IPS-NIHi7 (cell line): ENCODE results near the gene ZYX.
"Not testable (repeated sequence)": the region's sequence is repeated elsewhere in the genome, so short reads cannot be mapped to it uniquely, and the experiment has no call there.

Source experiments
- DNase-seq: peaks from one replicate; pipeline ENCODE4 v3.0.0; 2012; ENCODE audit warnings: mixed read lengths; ENCODE audit errors: extremely low spot score

Gene ZYX

DNA sequence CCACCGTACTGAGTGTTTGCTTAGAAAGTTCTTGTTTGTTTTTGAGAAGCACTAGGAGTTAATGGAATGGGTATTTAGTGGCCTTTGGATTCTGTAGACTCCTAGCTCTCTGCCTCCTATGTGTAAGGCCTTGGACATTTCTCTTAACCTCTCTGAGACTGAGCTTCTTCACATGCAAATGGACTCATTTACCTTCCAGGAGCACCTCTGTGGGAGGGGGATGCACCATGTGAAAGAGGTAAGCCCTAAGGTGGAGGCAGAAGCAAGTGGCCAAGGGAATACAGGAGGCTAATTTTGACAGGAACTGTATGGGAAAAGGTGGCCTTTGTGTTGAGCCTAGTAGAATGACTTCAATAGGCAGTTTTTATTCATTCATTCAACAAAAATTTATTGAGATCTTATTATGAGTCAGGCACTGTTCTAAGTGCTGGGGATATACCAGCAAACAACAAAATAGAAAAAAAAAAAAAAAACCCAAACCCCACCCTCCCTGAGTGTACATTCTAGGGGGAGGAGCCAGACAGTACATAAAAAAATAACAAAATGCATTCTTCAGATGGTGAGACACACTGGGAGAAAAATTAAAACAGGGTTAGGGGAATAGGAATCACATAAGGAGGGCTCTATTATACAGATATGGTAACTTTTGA is 36.7 kb downstream of the ZYX start:
- DNase-seq: no peak

DNA sequence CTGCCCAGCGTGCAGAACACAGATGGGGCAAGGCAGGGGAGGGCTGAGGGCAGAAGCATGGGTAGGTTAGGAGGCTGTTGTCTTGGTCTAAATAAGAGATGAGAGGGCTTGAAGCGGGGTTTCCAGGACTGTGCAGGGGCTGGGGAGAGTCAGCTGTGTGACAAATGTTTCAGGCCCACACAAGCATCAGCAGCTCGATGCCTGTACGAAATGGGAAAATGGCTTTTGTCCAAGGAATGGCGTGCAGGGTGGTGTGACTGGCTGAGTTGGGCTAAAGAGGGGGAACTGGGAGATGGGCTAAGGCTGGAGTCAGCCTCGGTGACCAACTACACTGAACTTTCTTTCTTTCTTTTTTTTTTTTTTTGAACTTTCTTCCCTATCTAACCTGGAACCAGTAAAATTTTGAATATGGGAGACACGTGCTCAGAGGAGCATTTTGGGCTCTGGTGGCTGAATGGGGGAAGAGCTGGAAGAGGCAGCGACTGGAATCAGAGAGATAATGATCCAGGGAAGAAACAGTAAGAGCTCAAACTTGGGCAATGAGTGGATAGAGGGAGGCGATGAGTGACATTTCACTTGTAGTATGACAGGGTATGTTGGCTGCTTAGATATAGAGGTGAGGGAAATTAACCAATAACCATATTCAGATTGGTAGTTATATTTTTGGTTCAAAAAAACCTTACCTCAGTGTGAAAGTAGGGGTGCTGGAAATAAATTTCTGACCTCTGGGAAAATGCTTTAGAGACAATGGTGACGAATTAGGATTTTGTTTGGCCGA is 37.7 kb downstream of the ZYX start:
- DNase-seq: no peak

DNA sequence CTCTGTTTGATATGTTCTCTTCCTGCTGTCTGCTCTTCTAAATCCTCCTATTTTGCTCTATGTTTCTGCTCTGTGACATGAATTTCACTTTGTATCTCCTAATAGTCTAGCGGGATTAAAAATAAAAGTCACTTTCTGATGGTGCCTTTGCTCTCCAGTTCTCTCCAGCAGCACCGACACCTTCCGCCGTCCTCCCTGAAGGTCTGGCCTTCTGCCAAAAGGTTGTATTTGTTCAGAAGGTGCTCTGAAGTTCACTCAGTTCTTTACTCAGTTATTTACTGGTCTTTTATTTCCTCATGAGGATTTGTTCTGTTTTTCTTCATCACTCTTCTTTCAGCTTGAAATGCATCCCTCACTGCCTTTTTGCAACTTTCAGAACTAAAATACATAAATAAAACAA is 38.7 kb downstream of the ZYX start:
- no peak for DNase-seq

DNA sequence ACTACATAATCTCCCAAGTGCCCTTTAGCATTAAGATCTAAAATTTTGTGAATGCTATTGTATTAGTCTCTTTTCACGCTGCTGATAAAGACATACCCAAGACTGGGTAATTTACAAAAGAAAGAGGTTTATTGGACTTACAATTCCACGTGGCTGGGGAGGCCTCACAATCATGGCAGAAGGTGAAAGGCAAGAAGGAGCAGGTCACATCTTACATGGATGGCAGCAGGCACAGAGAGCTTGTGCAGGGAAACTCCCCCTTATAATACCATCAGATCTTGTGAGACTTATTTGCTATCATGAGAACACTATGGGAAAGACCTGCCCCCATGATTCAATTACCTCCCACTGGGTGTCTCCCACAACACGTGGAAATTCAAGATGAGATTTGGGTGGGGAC is 39.5 kb downstream of the ZYX start:
- DNase-seq: not testable (repeated sequence)

DNA sequence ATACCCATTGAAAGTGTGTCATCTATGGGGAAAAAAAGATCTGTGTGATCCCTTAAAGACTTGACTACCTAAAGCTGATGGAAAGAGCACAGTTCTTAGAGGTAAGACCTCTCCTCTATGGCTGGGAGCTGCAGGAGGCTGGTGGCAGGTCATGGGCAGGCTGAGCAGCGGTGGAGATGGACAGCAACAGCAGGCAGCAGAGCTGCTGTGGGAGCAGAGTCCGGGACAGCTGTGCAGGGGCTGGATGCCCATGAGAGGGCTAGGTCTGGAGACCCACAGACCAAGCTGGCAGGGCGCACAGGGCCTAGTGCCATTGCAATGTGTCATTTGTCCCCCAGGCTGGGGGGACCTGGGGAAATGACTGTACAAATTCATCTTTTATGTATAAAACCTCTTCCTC is 40.9 kb downstream of the ZYX start:
- DNase-seq: no peak

DNA sequence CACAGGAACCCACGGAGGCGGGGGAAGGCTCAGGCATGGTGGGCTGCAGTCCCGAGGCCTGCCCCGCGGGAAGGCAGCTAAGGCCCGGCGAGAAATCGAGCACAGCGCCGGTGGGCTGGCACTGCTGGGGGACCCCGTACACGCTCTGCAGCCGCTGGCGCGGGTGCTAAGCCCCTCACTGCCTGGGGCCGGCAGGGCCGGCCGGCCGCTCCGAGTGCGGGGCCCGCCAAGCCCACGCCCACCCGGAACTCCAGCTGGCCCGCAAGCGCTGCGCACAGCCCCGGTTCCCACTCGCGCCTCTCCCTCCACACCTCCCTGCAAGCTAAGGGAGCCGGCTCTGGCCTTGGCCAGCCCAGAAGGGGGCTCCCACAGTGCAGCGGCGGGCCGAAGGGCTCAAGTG is 43.3 kb downstream of the ZYX start:
- not testable (repeated sequence) for DNase-seq

DNA sequence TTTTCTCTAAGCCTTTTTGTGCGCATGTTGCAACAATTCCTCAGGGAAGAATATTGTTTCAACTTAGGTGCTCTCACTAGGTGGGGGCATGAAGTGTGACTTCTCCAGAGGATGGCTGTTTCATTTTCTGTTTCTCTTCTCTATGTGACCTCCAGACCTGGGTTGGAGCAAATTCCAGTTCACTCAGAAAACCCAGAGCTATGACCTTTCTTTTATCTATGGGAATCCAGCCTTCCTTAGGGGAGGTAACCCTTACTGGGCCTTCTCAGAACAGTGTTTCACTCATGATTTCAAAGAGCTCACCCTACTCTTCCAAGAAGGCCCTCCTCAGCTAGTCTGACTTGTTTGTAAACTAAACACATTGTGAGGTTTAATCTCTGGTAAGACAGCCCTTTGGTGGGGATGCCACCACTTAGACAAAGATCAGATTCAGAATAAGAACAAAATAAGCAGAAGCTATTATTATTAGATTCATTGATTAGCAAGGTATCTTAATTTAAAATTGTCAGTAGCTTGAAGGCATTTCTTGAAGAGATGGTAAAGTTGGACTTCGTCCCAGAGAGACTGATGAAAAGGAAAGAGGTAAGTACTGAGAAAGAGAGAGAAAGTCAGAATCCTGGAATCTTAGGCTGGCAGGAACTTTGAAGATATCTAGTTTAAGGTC is 45.5 kb downstream of the ZYX start:
- DNase-seq: no peak

DNA sequence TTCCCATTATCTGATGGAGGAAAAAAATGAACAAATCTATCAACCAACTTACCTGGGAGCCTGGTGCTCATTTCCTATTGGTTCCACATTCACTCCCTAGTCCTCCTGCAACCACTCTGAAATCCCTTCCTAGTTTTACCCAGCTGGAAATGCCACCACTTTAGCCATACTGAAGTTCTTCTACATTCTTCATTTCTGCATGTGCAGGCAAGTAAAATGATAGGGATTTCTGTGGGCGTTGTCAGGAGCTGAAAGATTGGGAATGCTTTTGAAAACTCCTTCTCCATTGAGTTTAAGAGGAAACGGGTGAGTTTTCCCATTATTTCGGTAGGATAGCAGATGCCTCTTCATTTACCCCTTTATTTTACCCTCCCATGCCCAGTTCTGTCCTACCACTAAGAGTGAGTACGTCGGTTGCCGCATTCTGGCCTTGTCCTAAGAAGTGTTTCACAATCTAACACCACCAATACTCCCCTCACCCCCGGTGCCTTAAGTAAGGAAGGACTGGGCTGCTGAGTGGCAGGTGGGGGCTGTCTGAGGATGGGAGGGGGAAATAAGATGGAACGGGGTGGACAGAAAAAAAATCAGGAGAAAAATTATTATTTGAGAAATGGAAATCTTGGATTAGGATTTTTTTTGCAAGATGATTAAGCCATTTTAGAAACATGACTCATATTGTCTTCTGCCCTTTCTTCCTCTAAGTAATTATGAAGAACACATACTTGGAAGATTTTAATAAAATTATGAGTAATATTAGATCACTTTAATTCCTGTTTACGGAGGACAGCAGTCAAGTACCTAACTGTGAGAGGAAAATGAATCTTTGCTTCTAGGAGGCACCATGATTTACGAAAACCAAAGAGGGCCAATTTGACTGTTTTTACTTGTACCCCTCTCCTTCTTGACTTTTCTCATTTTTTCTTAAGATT is 48.9 kb downstream of the ZYX start:
- no peak for DNase-seq

DNA sequence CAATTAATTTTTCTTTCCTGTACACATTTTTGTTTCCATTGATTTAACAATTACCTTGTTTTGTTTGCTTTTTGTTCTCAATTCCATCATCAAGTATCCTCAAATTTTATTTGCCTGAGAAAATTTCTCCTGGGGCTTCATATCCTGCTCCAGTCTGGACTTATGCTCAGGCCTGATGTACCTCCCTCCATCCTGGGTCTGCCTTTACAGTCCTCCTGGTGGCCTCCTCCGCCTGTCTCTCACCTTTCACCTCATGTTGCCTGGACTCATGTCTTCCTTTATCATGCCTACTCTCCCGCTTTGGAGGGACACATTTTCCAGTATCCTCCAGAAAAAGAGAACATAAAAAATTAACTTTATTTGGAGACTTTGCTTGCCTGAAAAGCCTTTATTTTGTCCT is 50.0 kb downstream of the ZYX start:
- no peak for DNase-seq

DNA sequence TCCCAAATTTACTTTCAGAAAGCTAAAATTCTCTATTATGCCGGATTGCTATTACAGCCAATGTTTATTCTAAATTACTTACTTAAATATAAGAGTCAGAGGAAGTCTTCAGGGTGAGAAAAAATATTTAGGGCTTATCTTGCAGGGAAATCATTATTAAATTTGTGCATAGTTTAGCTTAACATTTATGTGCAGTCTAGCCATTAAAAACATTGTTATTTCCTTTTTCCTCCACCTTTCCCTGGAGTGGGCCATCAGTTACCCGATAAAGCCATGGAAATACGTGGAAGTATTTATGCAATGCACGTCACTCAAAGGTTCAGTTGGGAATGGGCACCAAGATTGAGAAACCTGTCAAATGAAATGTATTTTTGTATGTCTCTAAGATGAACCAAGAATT is 52.6 kb downstream of the ZYX start:
- no peak for DNase-seq

DNA sequence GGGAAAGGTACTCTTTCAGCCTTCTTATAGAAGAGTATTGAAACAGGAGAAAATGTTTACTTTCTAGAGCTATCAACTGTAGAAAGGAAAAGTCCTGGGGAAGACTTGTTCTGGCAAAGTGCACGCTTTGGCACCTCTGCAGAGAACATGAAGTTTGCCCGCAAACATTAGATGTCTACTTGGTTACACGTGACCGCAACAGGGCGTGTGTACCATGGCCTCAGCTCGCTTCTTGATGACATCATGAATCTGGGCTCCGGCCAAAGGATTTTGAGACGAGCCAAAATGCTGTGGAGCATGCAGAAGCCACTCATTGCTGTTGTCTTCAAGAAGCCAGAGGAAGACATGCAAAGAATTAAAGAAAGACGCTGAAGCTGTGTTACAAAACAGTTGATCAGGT is 53.5 kb downstream of the ZYX start:
- no peak for DNase-seq

DNA sequence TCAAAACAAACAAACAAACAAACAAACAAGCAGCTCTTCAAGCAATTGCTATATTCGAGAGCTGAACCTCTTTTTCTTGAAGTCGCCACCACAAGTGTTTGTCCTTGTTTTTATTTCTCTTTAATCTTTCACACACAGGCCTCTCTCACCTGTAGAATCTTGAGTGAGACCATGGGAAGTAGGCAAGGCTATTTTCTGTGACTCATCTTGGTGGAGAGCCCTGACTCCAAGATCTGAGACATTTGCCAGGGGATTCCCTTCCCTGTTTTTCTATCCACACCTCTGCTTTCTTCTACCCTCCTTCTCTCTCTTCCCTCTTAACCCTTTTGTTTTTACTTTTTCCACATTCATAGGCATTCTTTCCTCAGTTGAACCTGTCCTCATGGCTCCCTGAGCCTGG is 54.1 kb downstream of the ZYX start:
- no peak for DNase-seq

DNA sequence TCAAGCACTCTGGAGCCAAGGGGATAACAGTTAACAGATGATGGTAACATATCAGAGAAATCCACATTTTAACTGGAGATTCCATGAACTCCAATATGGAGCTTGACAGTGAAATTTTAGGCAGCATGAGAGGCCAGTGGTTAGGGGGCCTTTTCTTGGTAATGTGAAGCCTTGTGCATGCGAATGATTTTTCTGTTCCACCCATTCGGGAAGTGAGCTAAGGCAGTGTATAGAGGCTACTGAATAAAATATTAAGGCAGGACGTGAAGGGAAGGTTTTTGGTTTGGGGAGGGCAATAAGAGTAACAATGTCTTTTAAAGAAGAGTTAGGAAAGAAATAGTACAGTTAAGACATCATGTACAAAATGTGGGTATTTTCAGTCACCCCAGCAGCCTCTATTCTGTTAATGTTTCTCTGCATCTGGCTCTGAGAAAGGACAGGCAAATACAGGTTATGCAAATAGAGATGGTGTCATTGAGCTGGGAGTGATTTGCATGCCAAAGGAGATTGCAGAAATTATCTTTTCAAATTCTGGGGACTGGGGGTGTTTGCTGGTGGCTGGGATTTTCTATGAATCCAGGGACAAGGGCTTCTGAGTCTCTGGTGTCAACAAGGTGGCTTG is 55.3 kb downstream of the ZYX start:
- no peak for DNase-seq

DNA sequence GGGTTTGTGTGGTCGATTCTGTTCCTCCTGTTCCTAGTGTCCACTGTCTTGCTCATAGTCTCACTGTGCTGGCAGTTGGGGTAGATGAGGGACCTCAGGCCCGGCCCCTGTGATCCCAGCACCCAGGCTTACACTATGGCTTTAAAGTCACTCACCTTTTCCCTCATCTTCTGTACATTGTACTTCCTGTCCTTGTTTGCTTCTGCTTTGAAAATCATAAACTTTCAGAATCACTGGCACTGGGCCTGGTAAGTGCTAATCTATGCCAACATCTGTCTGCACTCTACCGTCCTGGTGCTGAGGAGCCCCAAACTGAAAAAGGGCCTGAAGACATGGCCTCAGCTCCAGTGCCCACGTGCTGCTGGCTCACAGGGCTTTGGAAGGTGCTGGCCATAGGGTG is 56.4 kb downstream of the ZYX start:
- DNase-seq: no peak

DNA sequence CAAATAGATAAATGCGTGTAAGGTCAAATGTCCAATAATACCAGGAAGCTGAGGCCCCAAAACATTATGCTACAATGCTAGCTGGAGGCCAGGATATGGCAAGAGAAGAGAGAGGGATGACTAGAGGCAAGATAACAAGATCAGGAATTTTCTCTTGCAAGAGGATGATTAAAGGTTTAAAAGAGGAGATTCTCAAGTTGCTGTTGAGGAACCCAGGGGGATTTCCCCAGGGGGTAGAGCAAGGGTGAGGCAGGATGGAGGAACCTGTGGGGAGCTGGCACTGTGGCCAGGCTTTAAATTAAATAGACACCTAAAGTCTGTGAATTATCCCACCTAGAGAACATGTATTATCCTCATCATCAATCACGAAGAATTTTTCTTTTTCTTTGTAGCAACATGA is 58.7 kb downstream of the ZYX start:
- DNase-seq: no peak
